H7 (cell line): ENCODE measurements around the gene DHCR24. TPM values are rescaled to one million over a fixed set of nuclear protein-coding genes. Genes with fewer than 3 reads are reported as not detected.

ENCODE experiments used
- DNase-seq: peaks from one replicate; pipeline ENCODE4 v3.0.0; 2012
- H3K27me3 ChIP-seq: 2 replicates; pipeline ENCODE4 v1.6.0; 2011; ENCODE audit warnings: mild to moderate bottlenecking, low read length; ENCODE audit not compliant: control insufficient read depth, insufficient read depth
- H3K36me3 ChIP-seq: replicated peaks from 2 replicates; pipeline ENCODE4 v1.5.1; 2011; ENCODE audit warnings: low read length; ENCODE audit not compliant: control insufficient read depth, insufficient read depth
- H3K4me3 ChIP-seq: 2 replicates; pipeline ENCODE4 v1.5.1; 2011; ENCODE audit warnings: low read depth, mild to moderate bottlenecking, control low read depth, low read length, moderate library complexity; ENCODE audit not compliant: insufficient read depth
- total RNA-seq: library from RNA; depleted of rRNA; stranded (reverse); fragments of >200 nt; shearing (Covaris generic); gene quantifications from 2 replicates; pipeline ENCODE4 v1.2.3, GENCODE V29; 2014

DHCR24 gene
- total RNA-seq, 1 experiment from 2014 or later, result 349 TPM

DNA sequence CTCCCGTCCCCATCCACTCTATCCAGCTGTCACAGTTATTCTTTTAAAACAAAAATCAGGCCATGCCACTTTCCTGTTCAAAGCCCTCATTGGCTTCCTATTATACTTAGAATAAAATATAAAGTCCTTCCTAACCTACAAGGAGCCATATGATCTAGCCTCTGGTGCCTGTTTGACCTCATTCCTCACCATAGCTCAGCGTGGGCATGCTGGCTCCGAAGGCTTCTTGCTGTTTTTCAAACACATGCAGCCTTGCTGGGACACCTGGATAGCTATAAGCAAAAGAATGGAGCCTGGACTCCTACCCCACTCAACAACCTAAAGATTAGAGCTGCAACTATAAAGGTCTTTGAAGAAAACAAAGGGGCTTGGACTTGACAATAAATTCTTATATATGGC, 23.7 kb downstream of the DHCR24 start:
- peaks cover 62% of the 10 kb centered on the region for H3K36me3 ChIP-seq
- no peak for DNase-seq
- H3K27me3 ChIP-seq, result no peaks in the 10 kb centered on the region
- no peak overlapping the region for H3K4me3 ChIP-seq

DNA sequence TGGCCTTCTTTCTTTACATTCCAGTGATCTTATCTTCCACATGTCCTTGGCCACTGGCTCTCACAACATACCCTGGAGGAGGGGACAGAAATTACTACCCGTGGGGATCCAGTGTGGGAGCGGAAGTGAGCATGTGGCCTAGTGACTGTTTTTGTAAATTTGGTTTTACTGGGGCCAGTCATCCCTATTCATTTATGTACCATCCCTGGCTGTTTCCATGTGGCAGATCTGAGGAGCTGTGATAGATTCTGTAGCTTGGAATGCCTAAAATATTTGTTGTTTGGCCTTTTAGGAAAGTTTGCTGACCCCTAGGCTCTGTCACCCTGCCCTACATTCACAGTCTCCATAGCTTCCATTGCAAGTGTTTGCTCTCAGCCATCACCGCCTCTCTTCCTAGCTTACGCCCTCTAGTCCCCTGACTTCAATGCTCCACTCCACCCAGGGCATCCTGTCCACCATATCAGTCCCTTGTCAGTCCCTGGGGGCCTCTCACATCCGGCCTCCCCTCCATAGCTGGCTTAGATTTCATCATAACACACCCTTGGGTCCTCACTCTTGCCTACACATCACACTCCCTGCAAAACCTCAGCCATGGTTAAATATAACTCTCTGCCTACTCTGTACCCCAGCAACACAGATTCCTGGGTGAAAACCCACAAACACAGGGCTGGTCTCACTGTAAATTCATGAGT, 25.8 kb downstream of the DHCR24 start:
- Histone ChIP-seq H3K27me3 (no peaks in the 10 kb centered on the region), H3K36me3 (peaks cover 53% of the 10 kb centered on the region), H3K4me3 (no peak overlapping the region)
- DNase-seq, result no peak

DNA sequence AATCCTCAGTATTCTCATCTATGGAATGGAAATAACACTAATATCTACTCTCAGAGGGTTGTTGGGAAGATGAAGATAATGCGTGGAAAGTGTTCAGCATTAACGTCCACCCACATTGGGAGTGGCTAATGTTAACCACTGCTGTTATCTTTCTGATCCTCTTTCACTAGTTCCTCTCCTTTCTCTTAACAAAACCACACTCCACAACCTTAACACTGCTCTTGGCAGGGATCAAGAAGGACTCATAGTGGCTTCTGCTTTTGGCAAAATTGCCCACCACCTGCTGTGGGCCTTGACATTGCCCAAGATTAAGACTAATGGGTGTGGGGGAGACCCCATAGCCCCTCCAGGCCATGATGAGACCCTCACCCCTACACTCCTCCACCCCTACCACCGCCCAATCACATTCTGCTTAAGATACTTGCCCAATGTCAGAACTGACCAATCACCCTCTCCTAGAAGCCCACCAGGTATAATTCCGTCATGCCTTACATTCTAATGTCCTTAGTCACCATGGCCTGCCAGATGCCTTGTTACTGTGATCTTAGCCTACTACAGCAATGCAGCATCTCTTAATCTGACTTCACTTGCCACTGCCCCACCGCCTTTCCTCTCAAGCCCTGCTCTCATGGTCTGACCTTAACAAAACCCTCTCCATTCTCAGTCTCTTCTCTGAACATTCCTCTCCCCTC, 27.1 kb downstream of the DHCR24 start:
- H3K4me3 ChIP-seq, result no peak overlapping the region
- H3K27me3 ChIP-seq, result no peaks in the 10 kb centered on the region
- DNase-seq, result no peak
- peaks cover 51% of the 10 kb centered on the region for H3K36me3 ChIP-seq

DNA sequence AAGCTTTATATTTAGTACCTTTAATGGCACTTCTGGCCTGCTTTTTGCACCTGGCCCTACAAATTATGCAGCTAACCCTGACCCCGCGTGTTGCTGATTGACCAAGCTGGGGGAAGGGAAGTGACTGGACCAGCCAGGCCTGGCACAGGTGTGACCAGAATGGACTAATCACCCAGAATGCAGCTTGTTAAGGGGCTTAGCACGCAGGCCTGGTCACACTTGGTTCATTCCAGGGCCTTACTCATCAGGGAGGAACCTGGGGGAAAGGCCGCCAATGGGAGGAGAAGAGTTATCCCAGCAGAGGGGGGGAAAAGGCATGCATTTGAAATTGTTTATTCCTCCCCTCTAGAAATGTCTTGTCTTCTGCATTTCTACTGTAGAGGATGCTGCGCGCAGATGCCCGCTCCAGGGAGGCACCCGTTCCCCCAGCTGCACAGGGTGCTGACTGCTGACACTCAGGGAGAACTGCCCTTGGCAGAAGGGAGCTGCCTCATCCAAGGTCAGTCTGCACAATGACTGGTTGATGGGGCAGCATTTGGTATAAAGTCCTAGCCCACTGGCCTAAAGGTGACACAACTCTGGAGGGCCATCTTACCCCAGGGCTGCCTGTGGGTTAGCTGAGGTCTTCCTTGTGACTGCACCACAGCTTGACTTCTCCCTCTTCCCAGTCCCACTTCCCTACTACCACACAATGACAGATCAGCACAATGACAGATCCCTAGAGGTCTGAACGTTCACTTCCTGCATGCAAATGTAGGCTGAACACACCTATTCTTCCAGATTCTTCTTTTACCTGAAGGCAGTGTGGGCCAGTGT, 29.0 kb downstream of the DHCR24 start:
- H3K36me3 ChIP-seq, result peaks cover 58% of the 10 kb centered on the region
- DNase-seq, result no peak
- H3K27me3 ChIP-seq, result no peaks in the 10 kb centered on the region
- no peak overlapping the region for H3K4me3 ChIP-seq

DNA sequence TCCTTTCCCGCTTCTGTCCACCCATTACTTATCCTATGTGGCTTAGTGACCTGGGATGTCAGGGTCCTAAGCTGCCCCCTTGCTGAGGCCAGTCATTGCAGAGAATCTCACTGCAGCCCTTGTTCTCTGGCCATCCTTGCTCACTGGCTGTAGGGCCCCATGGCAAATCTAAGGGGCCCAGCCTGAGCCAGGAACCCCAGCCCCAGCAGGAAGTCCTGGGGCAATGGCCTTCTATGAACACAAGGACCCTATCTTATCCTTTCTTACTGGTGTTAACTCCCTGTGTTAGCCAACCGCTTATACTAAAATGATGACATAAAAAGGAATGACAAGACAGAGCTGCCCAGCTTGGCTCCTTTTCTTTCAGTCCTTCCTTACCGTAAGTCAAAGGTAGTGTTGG, 29.9 kb downstream of the DHCR24 start:
- no peak overlapping the region for H3K4me3 ChIP-seq
- peaks cover 62% of the 10 kb centered on the region for H3K36me3 ChIP-seq
- no peak for DNase-seq
- H3K27me3 ChIP-seq, result no peaks in the 10 kb centered on the region

DNA sequence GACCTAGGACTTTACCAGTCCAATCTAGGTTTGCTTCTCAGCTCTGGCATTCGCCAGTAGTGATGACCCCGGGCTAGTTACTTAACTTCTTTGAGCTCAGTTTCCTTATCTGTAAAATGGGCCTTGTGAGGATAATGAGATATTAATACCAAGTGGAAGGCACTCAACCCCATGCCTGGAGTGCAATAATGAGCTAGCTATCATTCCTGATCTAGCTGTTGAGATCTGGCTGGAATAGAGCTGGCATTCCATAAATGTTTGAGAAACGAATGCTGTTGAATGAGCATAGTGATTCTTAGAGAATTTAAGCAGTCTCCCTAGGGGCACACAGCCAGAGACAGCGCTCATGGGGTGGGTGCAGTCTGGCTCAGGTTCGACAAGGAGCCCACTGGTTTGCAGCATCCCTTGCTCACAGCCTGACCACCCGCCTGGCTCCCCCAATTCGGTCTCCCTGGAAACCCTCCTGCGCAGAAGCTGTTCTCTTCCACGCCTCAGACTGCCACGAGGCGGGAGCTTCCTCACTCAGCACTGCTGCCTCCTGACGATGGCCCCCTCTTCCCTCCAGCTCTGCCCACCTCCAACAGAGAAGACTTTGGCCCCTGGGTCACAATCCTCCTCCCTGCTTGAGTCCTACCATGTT, 32.5 kb downstream of the DHCR24 start:
- H3K4me3 ChIP-seq, result no peak overlapping the region
- no peaks in the 10 kb centered on the region for H3K27me3 ChIP-seq
- DNase-seq, result no peak
- H3K36me3 ChIP-seq, result peaks cover 67% of the 10 kb centered on the region

DNA sequence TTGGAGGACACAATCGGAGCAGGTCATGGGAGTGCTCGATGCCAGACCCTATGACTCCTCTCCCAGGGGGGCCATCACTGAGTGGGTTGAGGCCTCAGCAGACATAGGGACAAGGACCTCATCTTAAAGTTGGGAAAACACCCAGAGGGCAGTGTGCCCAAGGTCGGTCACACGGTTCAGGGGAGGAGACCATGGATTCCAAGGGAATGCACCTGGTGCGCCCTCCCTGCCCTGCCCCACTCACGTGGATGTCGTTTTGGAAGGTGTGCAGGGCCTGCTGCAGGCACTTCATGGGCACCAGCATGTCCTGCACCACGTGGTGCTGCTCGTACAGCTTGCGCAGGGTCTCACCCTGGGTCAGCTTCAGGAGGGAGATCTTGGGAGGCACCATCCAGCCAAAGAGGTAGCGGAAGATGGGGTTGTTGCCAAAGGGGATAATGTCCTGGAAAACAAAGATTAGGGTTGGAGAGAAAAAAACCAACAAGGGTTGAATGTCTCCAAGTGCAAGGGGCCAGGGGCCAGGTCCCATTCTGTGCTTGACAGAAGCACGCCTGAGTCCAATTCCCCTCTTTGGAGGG, 33.1 kb downstream of the DHCR24 start:
- DNase-seq, result no peak
- Histone ChIP-seq H3K4me3 (no peak overlapping the region), H3K36me3 (peaks cover 63% of the 10 kb centered on the region), H3K27me3 (no peaks in the 10 kb centered on the region)

DNA sequence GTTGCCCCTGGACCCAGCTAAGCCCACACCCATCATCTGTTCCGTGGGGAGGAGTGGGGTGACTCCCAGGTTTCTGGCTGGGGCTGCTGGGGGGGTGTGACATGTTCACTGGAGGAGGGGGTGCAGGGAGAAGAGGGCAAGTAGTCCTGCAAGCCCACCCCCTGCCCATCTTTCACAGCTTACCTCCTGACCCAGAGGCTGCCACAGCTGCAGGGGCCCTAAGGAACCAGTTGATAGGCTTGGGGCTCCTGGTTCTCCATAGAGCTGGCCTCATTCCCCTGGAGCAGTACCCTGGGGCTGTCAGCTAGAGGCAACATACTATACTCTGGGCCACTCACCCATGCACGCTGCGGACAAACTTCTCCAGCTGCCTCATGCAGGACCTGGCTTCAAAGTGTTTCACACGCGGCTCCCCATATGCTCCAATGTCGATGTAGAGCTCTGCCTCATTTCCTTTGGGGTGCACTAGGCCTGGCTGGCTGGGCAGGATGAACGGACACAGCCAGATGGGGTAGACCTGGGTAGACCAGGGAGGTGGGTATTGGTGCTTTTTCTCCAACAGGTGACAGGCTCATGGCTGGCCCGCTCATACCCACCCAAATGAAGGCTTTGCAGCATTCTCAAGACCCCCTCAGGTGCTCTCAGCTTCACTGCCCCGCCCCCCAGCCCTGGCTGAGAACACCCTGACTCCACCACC, 33.8 kb downstream of the DHCR24 start:
- DNase-seq, result no peak
- Histone ChIP-seq H3K36me3 (peaks cover 61% of the 10 kb centered on the region), H3K4me3 (no peak overlapping the region), H3K27me3 (no peaks in the 10 kb centered on the region)

DNA sequence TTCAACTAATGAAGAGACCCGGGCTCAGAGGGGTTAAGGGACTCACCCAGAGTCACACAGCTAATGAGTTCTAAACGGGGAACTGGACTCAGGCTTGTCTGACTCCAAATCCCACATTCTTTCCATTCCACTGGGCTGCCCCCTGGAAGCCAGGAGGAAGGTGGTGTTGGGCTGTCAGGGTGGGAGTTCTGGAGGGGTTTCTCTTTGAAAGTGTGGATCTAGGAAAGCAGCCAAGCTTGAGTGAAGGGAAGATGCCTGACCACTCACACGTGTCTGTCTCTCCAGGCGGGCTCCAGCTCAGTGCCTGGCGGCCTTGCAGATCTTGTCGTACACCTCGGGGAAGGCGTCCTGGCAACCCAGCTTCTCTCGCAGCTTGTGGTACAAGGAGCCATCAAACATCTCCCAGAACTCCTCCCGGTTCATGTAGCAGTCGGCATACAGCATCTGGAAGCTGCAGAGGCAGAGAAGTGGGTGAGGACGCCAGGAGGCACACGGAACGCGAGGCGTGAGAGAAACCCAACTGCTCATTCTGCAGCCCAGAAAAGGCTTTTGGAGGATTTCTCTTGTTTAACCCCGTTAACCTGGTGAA, 35.0 kb downstream of the DHCR24 start:
- no peak overlapping the region for H3K4me3 ChIP-seq
- DNase-seq, result no peak
- H3K27me3 ChIP-seq, result no peaks in the 10 kb centered on the region
- peaks cover 58% of the 10 kb centered on the region for H3K36me3 ChIP-seq

DNA sequence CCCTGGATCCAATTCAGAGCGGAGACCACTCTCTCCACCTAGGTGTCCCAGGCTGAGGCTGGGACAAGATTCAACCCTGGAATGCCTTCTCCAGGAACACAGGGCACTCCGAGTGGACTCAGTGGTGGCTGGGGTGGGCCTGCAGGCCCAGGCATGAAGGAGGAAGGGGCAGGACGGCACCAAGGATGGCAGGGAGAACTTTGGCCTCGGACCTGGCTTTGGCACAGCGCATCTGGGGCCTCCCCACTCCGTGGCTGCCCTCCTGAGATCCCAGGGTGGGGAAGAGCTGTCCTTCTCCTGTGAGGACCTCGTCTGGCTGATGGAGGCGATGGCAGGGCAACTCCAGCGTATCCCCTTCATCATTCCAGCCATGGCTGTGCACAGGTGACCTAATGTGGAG, 35.6 kb downstream of the DHCR24 start:
- no peak for DNase-seq
- Histone ChIP-seq H3K4me3 (no peak overlapping the region), H3K36me3 (peaks cover 55% of the 10 kb centered on the region), H3K27me3 (no peaks in the 10 kb centered on the region)

DNA sequence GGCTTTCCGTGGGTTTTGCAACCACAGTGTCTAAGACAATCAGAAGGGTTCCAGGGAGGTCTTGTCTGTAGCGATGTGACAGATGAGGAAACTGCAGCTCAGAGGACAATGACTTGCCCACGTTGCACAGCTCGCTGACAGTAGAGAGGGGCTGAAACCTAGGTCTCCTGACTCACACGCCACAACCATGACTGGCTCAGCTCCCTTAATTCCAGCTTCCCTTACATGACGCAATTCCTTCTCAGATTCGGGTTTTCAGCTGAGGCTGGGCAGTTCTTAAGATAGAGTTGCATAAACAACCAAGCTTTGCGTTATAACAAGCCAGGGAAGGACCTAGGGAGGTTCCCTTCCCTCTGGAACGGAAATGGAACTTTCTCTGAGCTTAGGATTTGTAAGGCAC, 36.3 kb downstream of the DHCR24 start:
- DNase-seq, result no peak
- H3K4me3 ChIP-seq, result no peak overlapping the region
- H3K27me3 ChIP-seq, result no peaks in the 10 kb centered on the region
- H3K36me3 ChIP-seq, result peaks cover 50% of the 10 kb centered on the region

DNA sequence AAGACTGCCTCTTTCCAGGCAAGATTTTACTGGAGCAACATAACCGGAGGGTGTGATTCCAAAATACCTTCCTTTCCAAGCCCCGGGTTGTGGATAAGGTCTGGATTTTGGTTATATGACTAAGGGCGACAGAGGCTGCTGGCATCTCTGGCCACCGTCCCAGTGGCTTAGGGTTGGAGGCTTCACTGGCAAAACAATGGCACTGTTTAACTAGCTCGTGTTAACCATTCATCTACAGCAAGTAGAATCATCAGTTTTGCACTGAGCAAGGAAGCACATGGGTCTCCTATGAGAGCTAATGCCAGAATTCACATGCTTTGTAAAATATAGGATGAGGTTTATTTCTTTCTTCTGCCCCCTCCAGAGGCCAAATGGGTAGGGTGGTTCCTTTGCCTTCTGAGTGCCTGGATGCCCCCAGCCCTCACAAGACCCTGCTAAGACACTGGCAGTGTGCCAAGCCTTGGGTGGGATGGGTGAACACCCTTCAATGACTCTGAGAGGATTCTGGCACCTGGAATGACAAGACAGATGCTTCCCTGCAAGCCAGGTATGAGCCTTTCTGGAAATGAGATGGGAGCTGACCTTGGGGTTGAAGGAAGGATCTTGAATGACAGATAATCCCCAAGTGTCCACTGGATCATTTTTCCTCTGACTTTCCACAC, 36.8 kb downstream of the DHCR24 start:
- Histone ChIP-seq H3K27me3 (no peaks in the 10 kb centered on the region), H3K4me3 (no peak overlapping the region), H3K36me3 (peaks cover 47% of the 10 kb centered on the region)
- DNase-seq, result no peak
